CD14-positive monocyte (primary cell): ENCODE data around the gene FAM13C. TPM values are rescaled to one million over a fixed set of nuclear protein-coding genes. Genes with fewer than 3 reads are reported as not detected.

Source experiments
- DNase-seq, 3 donors: peaks; one replicate each; pipeline ENCODE4 v3.0.0-alpha.2; 2011 to 2022
- H2AFZ ChIP-seq: 2 replicates; pipeline ENCODE4 v1.6.0; 2012; ENCODE audit warnings: mild to moderate bottlenecking, low read depth, low read length, inconsistent platforms; ENCODE audit not compliant: insufficient read depth, poor library complexity, severe bottlenecking
- H3K27ac ChIP-seq, 2 donors: 1 replicate in 1 of 2; 2 replicates in 1 of 2; pipeline ENCODE4 v1.5.1; 2012 to 2013; ENCODE audit warnings: low read length in 2 of 2, control low read depth in 1 of 2, inconsistent platforms in 1 of 2, low read depth in 1 of 2, mild to moderate bottlenecking in 1 of 2
- H3K27me3 ChIP-seq, 2 donors: one replicate each; pipeline versions ENCODE4 v1.6.0 to v1.6.1; 2011 to 2013; ENCODE audit warnings: low read length in 2 of 2; ENCODE audit not compliant: control insufficient read depth in 2 of 2, insufficient read depth in 2 of 2
- H3K36me3 ChIP-seq, 2 donors: replicated peaks in 1 of 2; 1 replicate in 1 of 2; 2 replicates in 1 of 2; pipeline versions ENCODE4 v1.5.1 to v1.6.1; 2012 to 2013; ENCODE audit warnings: low read length in 2 of 2, control low read depth in 1 of 2, inconsistent platforms in 1 of 2, mild to moderate bottlenecking in 1 of 2; ENCODE audit not compliant: insufficient read depth in 2 of 2, control insufficient read depth in 1 of 2
- H3K4me1 ChIP-seq, 2 donors: 1 replicate in 1 of 2; 2 replicates in 1 of 2; pipeline versions ENCODE4 v1.5.1 to v1.6.1; 2012 to 2013; ENCODE audit warnings: low read length in 2 of 2, control low read depth in 1 of 2, inconsistent platforms in 1 of 2, mild to moderate bottlenecking in 1 of 2, moderate library complexity in 1 of 2; ENCODE audit not compliant: insufficient read depth in 2 of 2, control insufficient read depth in 1 of 2
- H3K4me2 ChIP-seq: replicated peaks from 2 replicates; pipeline ENCODE3; 2012; ENCODE audit warnings: low read length, moderate library complexity, mild to moderate bottlenecking; ENCODE audit not compliant: poor library complexity, severe bottlenecking; ENCODE audit errors: extremely low read depth
- H3K4me3 ChIP-seq, 3 experiments: fragments of 200-600 bp in 1 of 3; sonication (generic) in 1 of 3; replicated peaks in 1 of 3; 1 replicate in 2 of 3; 2 replicates in 1 of 3; pipeline ENCODE4 v1.5.1; 2011 to 2013; ENCODE audit warnings: low read length in 3 of 3, mild to moderate bottlenecking in 3 of 3, control low read depth in 2 of 3, low read depth in 2 of 3, inconsistent platforms in 1 of 3, moderate library complexity in 1 of 3
- H3K79me2 ChIP-seq: 2 replicates; pipeline ENCODE4 v1.6.0; 2012; ENCODE audit warnings: mild to moderate bottlenecking, control low read depth, inconsistent platforms, low read length, moderate library complexity; ENCODE audit not compliant: insufficient read depth
- H3K9ac ChIP-seq: 2 replicates; pipeline ENCODE4 v1.6.0; 2017; ENCODE audit warnings: low read length, mild to moderate bottlenecking; ENCODE audit not compliant: insufficient read depth, poor library complexity, severe bottlenecking
- H3K9me3 ChIP-seq, 2 donors: replicated peaks in 1 of 2; 1 replicate in 1 of 2; 2 replicates in 1 of 2; pipeline versions ENCODE4 v1.5.1 to v1.6.1; 2012 to 2013; ENCODE audit warnings: low read length in 2 of 2, control low read depth in 1 of 2; ENCODE audit not compliant: control insufficient read depth in 1 of 2, insufficient read depth in 1 of 2
- H4K20me1 ChIP-seq: 2 replicates; pipeline ENCODE4 v1.6.0; 2012; ENCODE audit warnings: mild to moderate bottlenecking, low read length, control low read depth, moderate library complexity; ENCODE audit not compliant: insufficient read depth
- H3K27ac Mint-ChIP-seq, 7 donors: one replicate each; pipeline ENCODE4 v1.8.0; 2020; ENCODE audit warnings: mild to moderate bottlenecking in 7 of 7, mixed read lengths in 7 of 7, moderate library complexity in 6 of 7, inconsistent platforms in 2 of 7
- H3K27me3 Mint-ChIP-seq, 3 donors: one replicate each; pipeline ENCODE4 v1.8.0; 2021 to 2022; ENCODE audit warnings: low read depth in 3 of 3, mild to moderate bottlenecking in 3 of 3, mixed read lengths in 3 of 3, moderate library complexity in 3 of 3, inconsistent platforms in 1 of 3
- H3K36me3 Mint-ChIP-seq, 2 donors: one replicate each; pipeline ENCODE4 v1.8.0; 2020; ENCODE audit warnings: mixed read lengths in 2 of 2, inconsistent platforms in 1 of 2, mild to moderate bottlenecking in 1 of 2
- H3K4me1 Mint-ChIP-seq: one replicate; pipeline ENCODE4 v1.8.0; 2020; ENCODE audit warnings: mild to moderate bottlenecking, mixed read lengths
- H3K4me3 Mint-ChIP-seq, 2 donors: one replicate each; pipeline ENCODE4 v1.8.0; 2020; ENCODE audit warnings: mild to moderate bottlenecking in 2 of 2, mixed read lengths in 2 of 2, moderate library complexity in 1 of 2
- H3K9me3 Mint-ChIP-seq, 7 donors: one replicate each; pipeline ENCODE4 v1.8.0; 2020 to 2022; ENCODE audit warnings: mixed read lengths in 7 of 7, mild to moderate bottlenecking in 6 of 7, moderate library complexity in 6 of 7, inconsistent platforms in 2 of 7
- CTCF ChIP-seq: fragments of 200-600 bp; IDR thresholded peaks from one replicate; pipeline ENCODE4 v1.8.0; 2022; ENCODE audit warnings: antibody characterized with exemption, mild to moderate bottlenecking
- WGBS: methylation state at CpG from one replicate; pipeline ENCODE4 v1.1.5; 2013; ENCODE audit warnings: missing lambda C conversion rate; ENCODE audit not compliant: insufficient coverage; 5-methylcytosine and 5-hydroxymethylcytosine counted together
- intact Hi-C, 2 donors: fragments of 100-400 bp; cut with micrococcal nuclease; formaldehyde crosslinking; loops; one replicate each; pipeline versions ENCODE4 v1.15.0 to v1.15.1; 2023
- polyA plus RNA-seq, 3 donors: library from polyadenylated mRNA; depleted of rRNA in 1 of 3; unstranded in 2 of 3; stranded (reverse) in 1 of 3; fragments of 300-500 nt in 2 of 3; fragments of >200 nt in 1 of 3; fragmentation: Illumina TruSeq in 2 of 3; gene quantifications; 1 replicate in 2 of 3; 2 replicates in 1 of 3; pipeline ENCODE4 v1.2.3, GENCODE V29; 2012 to 2021

FAM13C gene
- polyA plus RNA-seq, 3 donors: not detected

GRCh38 chr10:59222788-59223187 is 139.6 kb downstream of the FAM13C start:
- Histone ChIP-seq H3K27ac (no peak overlapping the region), H4K20me1 (no peaks in the 10 kb centered on the region), H2AFZ (no peak overlapping the region), H3K27me3 (no peaks in the 10 kb centered on the region), H3K9ac (no peak overlapping the region), H3K36me3 (no peaks in the 10 kb centered on the region), H3K9me3 (no peaks in the 10 kb centered on the region), H3K79me2 (no peaks in the 10 kb centered on the region), H3K4me2 (no peak overlapping the region), H3K4me1 (no peaks in the 10 kb centered on the region), H3K4me3 (no peak overlapping the region)
- Mint-ChIP-seq H3K9me3 (peaks cover 0 to 3% (median 0%) of the 10 kb centered on the region in 7 donors), H3K27ac (no peak overlapping the region), H3K4me1 (no peaks in the 10 kb centered on the region), H3K36me3 (no peaks in the 10 kb centered on the region), H3K27me3 (peaks cover 0 to 1% (median 0%) of the 10 kb centered on the region in 3 donors), H3K4me3 (no peak overlapping the region)
- DNase-seq: no peak
- intact Hi-C loops: no loop called here
- no peak for TF ChIP-seq CTCF

- Histone ChIP-seq H3K4me3 (no peak overlapping the region), H3K27ac (no peak overlapping the region), H3K9me3 (no peaks in the 10 kb centered on the region), H3K36me3 (no peaks in the 10 kb centered on the region), H3K9ac (no peak overlapping the region), H3K4me1 (no peaks in the 10 kb centered on the region), H3K27me3 (no peaks in the 10 kb centered on the region), H4K20me1 (no peaks in the 10 kb centered on the region), H2AFZ (no peak overlapping the region), H3K4me2 (no peak overlapping the region), H3K79me2 (no peaks in the 10 kb centered on the region)
- Mint-ChIP-seq H3K27ac (no peak overlapping the region), H3K36me3 (no peaks in the 10 kb centered on the region), H3K27me3 (peaks cover 0 to 1% (median 0%) of the 10 kb centered on the region in 3 donors), H3K4me3 (no peak overlapping the region), H3K9me3 (peaks cover 0 to 1% (median 0%) of the 10 kb centered on the region in 7 donors), H3K4me1 (no peaks in the 10 kb centered on the region)
- WGBS: 100% methylated on average over 1 of the region's 4 CpGs
- DNase-seq: no peak
- TF ChIP-seq CTCF: no peak
- intact Hi-C loops: no loop called here
These were observed 146.0 kb downstream of the FAM13C start for GRCh38 chr10:59216178-59216869.
